Measurements from ENCODE around the gene ZNF132. TPM values are rescaled to one million over a fixed set of nuclear protein-coding genes. Genes with fewer than 3 reads are reported as not detected.
A peak's percentile ranks its signal among the peaks of the same experiment; 100 is the strongest.

Gene ZNF132
- total RNA-seq, 2 donors from 2014 or later: 3.4 to 5.9 TPM

DNA sequence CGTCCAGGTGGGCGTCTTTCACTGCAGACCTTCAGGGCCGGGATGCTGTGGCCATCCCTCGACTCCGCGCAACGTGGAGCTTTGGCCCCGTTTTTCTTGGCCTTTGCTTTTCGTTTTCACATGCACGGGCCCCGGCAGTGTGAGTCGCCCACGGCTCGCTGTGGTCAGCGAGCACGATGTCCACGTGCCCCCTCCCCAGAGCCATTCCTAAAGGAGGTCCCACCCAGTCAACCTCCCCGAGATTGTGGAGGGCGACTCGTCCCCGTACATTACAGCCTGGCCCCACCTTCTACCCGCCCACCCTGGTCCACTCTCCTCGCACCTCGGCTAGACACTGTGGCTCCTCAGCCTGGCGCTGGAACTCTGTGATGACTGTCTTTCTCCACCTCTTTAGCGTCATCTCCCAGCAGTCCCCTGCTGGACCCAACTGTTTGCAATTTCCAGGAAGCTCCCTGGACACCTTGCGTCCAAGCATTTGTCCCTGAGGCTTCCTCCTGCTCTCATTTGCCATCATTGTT, 36.6 kb upstream of the ZNF132 start:
- Histone ChIP-seq H3K27me3 (no peaks in the 10 kb centered on the region), H3K36me3 (replicated peaks in 1 of 2; ENCODE audit: insufficient read depth in 1 of 2, low read depth in 2 of 2) (peaks cover 0 to 7% of the 10 kb centered on the region in 2 donors), H3K27ac (peak overlapping the region; percentile 57 to 96 (median 82)), H3K4me1 (peaks cover 22% of the 10 kb centered on the region), H3K9me3 (no peaks in the 10 kb centered on the region), H3K4me3 (peak overlapping the region; percentile 42 to 43)
- 1 to 4% methylated on average over 18 to 27 of the region's 27 CpGs for WGBS, 2 donors
- intact Hi-C loops (cut with DNase I): no loop called here
- TF ChIP-seq POLR2A (IDR thresholded peaks at IDR 0.05): no peak
- TF ChIP-seq, protein P1, sequence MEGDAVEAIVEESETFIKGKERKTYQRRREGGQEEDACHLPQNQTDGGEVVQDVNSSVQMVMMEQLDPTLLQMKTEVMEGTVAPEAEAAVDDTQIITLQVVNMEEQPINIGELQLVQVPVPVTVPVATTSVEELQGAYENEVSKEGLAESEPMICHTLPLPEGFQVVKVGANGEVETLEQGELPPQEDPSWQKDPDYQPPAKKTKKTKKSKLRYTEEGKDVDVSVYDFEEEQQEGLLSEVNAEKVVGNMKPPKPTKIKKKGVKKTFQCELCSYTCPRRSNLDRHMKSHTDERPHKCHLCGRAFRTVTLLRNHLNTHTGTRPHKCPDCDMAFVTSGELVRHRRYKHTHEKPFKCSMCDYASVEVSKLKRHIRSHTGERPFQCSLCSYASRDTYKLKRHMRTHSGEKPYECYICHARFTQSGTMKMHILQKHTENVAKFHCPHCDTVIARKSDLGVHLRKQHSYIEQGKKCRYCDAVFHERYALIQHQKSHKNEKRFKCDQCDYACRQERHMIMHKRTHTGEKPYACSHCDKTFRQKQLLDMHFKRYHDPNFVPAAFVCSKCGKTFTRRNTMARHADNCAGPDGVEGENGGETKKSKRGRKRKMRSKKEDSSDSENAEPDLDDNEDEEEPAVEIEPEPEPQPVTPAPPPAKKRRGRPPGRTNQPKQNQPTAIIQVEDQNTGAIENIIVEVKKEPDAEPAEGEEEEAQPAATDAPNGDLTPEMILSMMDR (IDR thresholded peaks at IDR 0.05): no peak
- DNase-seq: no peak
- ATAC-seq: no peak

DNA sequence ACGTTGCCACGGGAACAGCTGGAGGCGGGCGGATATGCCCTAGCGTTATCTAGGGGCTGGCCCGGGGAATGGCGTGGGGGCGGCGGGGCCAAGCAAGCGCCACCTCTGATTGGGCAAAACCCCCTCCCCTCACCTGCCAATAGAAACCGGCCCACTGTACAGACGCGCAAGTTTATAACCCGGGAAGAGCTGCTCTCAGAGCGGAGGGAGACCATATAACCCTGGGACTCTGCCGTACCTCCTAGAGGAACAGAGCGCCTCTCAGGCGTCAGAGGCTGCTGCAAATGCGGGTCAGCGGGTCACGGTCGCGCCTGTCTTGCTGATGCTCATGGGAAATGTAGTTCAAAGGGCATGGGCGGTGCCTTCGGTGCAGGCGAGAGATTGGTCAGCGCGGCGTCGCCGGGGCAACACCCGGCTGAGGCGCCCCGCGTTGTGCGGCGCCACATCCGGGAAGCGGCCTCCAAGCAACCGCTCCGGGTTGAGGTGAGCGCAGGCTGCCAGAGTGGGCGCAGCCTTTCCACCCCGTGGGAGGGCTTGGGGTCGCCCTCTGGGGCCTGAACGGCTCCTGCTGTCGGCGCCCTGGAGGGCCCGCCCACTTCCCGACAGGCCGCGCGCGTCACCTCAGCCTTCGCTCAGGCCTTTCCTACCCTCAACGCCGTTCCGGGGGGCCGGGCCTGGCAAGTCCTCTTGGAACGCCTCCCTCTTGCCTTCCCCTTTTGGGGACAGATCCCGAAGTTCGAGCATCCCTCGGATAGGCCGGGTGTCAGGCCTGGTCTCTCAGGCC, 36.0 kb upstream of the ZNF132 start, which contains the start of gene ZNF446:
Gene ZNF446, plus strand, starts transcription at position 639 of the 784 bp plus-strand sequence. CDS start 867 bp downstream, outside the sequence.
- H3K27ac ChIP-seq: peak within 1 kb of the TSS; percentile 57 to 96 (median 82)
- H3K4me3 ChIP-seq: peak within 1 kb of the TSS; percentile 42 to 43
- intact Hi-C loops (cut with DNase I): no loop called here
- ATAC-seq: peak; percentile 92
- no peaks in the 10 kb centered on the region for H3K27me3 ChIP-seq
- peak; percentile 96 to 98 (median 96) for DNase-seq
- peaks cover 0 to 7% of the 10 kb centered on the region in 2 donors for H3K36me3 ChIP-seq (replicated peaks in 1 of 2; ENCODE audit: insufficient read depth in 1 of 2, low read depth in 2 of 2)
- H3K4me1 ChIP-seq: peaks cover 22% of the 10 kb centered on the region
- WGBS, 2 donors: 0 to 1% methylated on average over 3 to 64 of the region's 64 CpGs
- H3K9me3 ChIP-seq: no peaks in the 10 kb centered on the region
- TF ChIP-seq, protein P1 (IDR thresholded peaks at IDR 0.05): peak in 2 of 7 experiments; percentile 5 to 7
- TF ChIP-seq POLR2A (IDR thresholded peaks at IDR 0.05): peak; percentile 42 to 75 (median 75)

DNA sequence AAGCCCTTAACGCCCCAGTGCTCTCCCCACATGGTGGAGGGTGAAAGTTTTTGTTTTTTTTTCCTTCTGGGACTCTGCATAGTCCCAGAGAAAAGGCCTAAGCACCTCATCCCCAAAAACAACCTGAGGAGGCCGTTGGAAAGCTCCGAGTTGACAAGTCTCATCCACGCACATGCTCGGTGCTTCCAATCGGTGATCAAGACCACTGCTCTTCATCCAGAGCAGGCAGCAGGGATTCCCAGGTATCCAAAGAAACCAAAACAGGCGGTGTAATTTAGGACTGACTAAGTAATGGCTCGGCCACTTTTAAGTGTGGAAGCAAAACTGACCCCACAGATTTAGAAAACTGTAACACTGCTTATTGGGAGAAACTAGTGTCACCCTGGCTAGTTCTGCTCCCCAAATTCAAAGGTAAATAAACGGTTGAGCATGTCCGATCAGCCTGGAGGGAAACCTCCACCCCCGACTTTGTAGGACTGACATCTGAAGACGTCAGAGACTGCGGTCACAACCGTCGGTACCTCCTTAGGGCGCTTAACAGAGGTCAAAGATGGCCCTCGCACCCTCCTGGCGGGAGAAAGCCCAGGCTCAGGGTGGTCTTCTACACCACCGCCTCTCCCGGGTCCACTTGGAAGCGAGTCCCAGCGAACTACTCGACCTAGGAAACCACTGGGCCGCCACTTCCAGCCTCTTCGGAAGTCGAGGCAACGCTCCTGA, 35.2 kb upstream of the ZNF132 start:
- 23 to 54% methylated on average over 12 to 26 of the region's 27 CpGs for WGBS, 2 donors
- DNase-seq: no peak
- Histone ChIP-seq H3K36me3 (replicated peaks in 1 of 2; ENCODE audit: insufficient read depth in 1 of 2, low read depth in 2 of 2) (peaks cover 0 to 10% of the 10 kb centered on the region in 2 donors), H3K27ac (peak overlapping the region; percentile 57 to 96 (median 82)), H3K4me1 (peaks cover 22% of the 10 kb centered on the region), H3K27me3 (no peaks in the 10 kb centered on the region), H3K9me3 (no peaks in the 10 kb centered on the region), H3K4me3 (peak overlapping the region in 1 of 2 donors; percentile 42)
- intact Hi-C loops (cut with DNase I): no loop called here
- no peak for TF ChIP-seq POLR2A (IDR thresholded peaks at IDR 0.05)
- TF ChIP-seq, protein P1 (IDR thresholded peaks at IDR 0.05): no peak
- no peak for ATAC-seq

DNA sequence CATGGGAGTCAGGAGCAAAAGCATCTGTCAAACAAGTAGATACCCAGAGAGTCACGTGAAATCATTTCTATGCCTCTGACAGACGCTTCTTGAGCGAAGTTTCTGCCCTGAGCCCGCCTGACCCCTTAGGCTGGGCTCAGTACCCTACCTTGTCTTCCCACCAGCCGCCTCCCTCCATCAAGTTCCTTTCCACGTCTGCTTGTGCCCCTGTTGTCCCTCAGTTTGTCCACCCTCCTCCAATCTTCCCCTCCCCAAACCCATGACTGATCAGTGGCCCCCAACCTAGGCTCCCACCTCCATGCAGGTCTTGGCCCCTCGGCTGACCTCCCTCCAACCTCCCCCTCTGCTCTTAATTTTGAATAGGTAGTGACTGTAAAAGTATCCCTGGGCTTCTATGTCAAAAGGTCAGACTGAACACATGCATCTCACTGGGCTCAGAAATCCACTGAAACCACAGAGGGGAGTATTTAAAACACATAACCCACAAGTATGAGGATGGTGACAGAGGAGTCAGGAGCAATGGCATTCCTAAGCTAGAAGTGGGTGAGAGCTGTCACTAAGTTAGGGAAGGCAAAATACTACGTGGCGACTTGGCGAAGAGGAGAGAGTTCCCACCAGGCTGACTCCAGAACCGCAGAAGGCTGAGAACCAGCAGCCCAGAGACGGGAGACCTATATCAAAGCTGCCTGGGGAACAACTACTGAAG, 34.5 kb upstream of the ZNF132 start:
- peaks cover 0 to 12% of the 10 kb centered on the region in 2 donors for H3K36me3 ChIP-seq (replicated peaks in 1 of 2; ENCODE audit: insufficient read depth in 1 of 2, low read depth in 2 of 2)
- no peaks in the 10 kb centered on the region for H3K27me3 ChIP-seq
- ATAC-seq (no peak), DNase-seq (no peak)
- 83% methylated on average over 12 of the region's 12 CpGs for whole genome bisulfite sequencing, 2 donors
- H3K4me3 ChIP-seq: no peak overlapping the region
- H3K9me3 ChIP-seq: no peaks in the 10 kb centered on the region
- TF ChIP-seq POLR2A (IDR thresholded peaks at IDR 0.05): no peak
- TF ChIP-seq, protein P1 (IDR thresholded peaks at IDR 0.05): no peak
- peaks cover 22% of the 10 kb centered on the region for H3K4me1 ChIP-seq
- intact Hi-C loops (cut with DNase I): no loop called here
- no peak overlapping the region for H3K27ac ChIP-seq

All from body of pancreas (tissue), 4 donors.